ENCODE measurements around the gene PLOD2. TPM values are rescaled to one million over a fixed set of nuclear protein-coding genes. Genes with fewer than 3 reads are reported as not detected.

The PLOD2 gene
- total and polyA plus RNA-seq, 2 of the 8 experiments (the other 6 are each of a cell fraction or from before 2014, with no cell fraction given) = 4.0 to 28.7 TPM

DNA sequence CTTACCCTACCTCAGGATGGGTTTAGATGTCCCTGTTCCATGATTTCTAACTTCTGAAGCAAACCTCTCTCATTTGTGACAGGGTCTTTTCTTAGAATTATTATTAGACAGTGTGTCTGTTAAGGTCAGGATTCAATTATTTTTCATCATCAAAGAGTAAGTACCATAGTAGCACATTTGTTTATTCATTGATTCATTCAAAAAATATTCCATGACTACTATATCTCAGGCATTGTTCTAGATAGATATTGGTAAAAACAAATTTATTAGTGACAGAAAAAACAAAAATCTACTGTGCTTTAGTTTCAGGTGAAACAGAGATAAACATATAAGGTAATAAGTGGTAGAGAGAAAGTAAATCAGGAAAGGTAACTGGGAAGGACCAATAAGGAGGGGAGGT, 3.5 kb upstream of the PLOD2 start (continued):
- TF ChIP-seq, protein P1, sequence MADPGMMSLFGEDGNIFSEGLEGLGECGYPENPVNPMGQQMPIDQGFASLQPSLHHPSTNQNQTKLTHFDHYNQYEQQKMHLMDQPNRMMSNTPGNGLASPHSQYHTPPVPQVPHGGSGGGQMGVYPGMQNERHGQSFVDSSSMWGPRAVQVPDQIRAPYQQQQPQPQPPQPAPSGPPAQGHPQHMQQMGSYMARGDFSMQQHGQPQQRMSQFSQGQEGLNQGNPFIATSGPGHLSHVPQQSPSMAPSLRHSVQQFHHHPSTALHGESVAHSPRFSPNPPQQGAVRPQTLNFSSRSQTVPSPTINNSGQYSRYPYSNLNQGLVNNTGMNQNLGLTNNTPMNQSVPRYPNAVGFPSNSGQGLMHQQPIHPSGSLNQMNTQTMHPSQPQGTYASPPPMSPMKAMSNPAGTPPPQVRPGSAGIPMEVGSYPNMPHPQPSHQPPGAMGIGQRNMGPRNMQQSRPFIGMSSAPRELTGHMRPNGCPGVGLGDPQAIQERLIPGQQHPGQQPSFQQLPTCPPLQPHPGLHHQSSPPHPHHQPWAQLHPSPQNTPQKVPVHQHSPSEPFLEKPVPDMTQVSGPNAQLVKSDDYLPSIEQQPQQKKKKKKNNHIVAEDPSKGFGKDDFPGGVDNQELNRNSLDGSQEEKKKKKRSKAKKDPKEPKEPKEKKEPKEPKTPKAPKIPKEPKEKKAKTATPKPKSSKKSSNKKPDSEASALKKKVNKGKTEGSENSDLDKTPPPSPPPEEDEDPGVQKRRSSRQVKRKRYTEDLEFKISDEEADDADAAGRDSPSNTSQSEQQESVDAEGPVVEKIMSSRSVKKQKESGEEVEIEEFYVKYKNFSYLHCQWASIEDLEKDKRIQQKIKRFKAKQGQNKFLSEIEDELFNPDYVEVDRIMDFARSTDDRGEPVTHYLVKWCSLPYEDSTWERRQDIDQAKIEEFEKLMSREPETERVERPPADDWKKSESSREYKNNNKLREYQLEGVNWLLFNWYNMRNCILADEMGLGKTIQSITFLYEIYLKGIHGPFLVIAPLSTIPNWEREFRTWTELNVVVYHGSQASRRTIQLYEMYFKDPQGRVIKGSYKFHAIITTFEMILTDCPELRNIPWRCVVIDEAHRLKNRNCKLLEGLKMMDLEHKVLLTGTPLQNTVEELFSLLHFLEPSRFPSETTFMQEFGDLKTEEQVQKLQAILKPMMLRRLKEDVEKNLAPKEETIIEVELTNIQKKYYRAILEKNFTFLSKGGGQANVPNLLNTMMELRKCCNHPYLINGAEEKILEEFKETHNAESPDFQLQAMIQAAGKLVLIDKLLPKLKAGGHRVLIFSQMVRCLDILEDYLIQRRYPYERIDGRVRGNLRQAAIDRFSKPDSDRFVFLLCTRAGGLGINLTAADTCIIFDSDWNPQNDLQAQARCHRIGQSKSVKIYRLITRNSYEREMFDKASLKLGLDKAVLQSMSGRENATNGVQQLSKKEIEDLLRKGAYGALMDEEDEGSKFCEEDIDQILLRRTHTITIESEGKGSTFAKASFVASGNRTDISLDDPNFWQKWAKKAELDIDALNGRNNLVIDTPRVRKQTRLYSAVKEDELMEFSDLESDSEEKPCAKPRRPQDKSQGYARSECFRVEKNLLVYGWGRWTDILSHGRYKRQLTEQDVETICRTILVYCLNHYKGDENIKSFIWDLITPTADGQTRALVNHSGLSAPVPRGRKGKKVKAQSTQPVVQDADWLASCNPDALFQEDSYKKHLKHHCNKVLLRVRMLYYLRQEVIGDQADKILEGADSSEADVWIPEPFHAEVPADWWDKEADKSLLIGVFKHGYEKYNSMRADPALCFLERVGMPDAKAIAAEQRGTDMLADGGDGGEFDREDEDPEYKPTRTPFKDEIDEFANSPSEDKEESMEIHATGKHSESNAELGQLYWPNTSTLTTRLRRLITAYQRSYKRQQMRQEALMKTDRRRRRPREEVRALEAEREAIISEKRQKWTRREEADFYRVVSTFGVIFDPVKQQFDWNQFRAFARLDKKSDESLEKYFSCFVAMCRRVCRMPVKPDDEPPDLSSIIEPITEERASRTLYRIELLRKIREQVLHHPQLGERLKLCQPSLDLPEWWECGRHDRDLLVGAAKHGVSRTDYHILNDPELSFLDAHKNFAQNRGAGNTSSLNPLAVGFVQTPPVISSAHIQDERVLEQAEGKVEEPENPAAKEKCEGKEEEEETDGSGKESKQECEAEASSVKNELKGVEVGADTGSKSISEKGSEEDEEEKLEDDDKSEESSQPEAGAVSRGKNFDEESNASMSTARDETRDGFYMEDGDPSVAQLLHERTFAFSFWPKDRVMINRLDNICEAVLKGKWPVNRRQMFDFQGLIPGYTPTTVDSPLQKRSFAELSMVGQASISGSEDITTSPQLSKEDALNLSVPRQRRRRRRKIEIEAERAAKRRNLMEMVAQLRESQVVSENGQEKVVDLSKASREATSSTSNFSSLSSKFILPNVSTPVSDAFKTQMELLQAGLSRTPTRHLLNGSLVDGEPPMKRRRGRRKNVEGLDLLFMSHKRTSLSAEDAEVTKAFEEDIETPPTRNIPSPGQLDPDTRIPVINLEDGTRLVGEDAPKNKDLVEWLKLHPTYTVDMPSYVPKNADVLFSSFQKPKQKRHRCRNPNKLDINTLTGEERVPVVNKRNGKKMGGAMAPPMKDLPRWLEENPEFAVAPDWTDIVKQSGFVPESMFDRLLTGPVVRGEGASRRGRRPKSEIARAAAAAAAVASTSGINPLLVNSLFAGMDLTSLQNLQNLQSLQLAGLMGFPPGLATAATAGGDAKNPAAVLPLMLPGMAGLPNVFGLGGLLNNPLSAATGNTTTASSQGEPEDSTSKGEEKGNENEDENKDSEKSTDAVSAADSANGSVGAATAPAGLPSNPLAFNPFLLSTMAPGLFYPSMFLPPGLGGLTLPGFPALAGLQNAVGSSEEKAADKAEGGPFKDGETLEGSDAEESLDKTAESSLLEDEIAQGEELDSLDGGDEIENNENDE (IDR thresholded peaks at IDR 0.05; ENCODE audit: insufficient replicate concordance, low read length) = no peak
- TF ChIP-seq GTF2F1 (IDR thresholded peaks at IDR 0.05; ENCODE audit: borderline replicate concordance, low read depth, low read length) = no peak
- no peak for TF ChIP-seq BCL11A (IDR thresholded peaks at IDR 0.05; ENCODE audit: low read depth in 2 of 2, low read length in 2 of 2)
- no peak for TF ChIP-seq ASH2L (IDR thresholded peaks at IDR 0.05; ENCODE audit: low read length)
- TF ChIP-seq SRF (IDR thresholded peaks at IDR 0.05; ENCODE audit: low read depth, low read length) = no peak
- no peak for TF ChIP-seq RBBP5 (IDR thresholded peaks at IDR 0.05; ENCODE audit: borderline replicate concordance, low read depth, low read length)
- no peak for TF ChIP-seq CREB1 (IDR thresholded peaks at IDR 0.05)

Data from H1 (cell line).